DMS153 treated with DMSO at 0.1 percent for 48 hours (cell line): ENCODE data around the gene TMEM242.

ENCODE experiments used
- DNase-seq: peaks from one replicate; lab custom pipeline; 2025; ENCODE audit not compliant: unreplicated experiment; lab: John Stamatoyannopoulos, UW

The TMEM242 gene

DNA sequence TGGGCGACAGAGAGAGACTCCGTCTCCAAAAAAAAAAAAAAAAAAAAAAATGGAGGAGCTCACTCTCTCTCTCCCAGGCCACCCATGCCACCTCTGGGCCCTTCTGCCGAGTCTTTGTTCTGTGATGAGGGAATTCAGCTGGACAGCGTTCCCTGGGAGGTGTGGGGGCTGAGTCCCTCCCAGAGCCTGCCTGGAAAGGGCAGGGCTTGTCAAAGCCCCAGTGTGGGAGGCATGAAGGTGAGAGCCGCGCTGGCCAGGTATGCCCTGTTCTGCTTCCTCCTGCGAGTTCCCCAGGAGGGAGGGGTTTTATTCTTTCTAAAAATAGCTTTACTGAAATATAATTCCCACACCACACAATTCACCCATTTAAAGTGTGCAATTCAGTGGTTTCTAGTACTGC, 69.6 kb downstream of the TMEM242 start:
- DNase-seq: no peak

DNA sequence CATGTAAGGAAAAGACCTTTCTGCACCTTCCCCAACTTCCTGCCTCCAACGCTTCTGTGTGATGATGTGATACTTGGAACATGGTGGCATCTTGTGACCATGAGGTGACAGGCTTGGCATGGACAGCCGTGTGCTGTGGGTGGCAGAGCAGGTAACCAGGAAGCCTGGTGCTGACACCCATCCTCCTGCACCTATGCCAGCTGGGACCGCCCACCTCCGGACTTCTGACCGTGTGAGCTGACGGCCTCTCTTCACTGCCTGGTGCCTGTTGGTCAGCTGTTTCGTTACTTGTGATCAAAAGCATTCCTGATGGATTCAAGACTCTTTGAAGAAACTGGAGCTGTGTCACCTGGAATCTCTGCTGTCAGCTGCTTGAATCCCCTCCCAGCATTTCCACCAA, 70.3 kb downstream of the TMEM242 start:
- no peak for DNase-seq

DNA sequence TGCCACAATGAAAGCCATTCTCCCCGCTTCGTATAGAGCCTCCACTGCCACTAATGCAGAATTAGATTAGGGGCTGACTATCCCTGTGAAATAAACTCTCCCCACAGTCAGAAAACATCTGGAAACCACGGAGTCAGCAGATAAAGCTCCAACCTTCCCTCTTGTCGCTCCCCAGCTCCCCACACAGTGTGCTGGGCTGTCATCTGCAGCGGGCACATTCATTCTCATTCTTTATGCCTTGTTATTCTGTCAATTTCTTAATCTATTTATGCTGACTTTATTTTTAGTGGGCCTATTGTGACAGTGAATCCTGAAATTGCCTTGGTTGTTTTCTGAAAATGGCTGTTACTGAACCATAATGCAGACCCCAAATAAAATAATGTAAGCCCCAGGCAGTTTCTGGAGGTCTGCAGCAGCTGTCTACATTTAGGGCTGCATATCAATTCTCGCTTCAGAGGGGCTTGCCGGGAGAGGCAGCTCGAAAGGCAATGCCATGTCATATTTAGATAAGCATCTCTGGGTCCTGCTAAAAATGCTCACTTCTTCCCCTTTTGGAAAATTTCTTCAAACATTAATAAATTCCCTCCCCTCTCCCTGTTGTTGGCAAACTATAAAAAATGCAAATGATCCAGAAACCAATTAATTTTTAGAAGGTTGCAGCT, 71.6 kb downstream of the TMEM242 start:
- no peak for DNase-seq

DNA sequence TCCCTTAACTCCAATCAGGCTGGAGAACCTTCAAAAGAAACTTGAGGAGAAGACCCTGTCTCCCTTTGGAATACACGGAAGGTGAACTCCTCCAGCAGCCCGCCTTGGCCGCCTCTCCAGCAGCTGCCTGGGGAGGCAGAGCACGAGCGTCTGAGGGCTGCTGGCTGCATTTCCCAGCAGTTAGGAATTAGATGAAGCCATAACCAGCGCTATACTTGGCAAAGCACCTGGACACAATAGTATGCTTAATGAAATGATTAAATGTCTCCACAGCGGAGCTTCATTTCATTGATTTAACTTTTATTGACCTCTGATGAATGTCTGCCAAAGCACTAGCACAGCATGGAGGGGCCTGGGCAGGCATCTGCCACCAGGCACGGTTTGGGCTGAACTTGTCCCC, 73.5 kb downstream of the TMEM242 start:
- no peak for DNase-seq

DNA sequence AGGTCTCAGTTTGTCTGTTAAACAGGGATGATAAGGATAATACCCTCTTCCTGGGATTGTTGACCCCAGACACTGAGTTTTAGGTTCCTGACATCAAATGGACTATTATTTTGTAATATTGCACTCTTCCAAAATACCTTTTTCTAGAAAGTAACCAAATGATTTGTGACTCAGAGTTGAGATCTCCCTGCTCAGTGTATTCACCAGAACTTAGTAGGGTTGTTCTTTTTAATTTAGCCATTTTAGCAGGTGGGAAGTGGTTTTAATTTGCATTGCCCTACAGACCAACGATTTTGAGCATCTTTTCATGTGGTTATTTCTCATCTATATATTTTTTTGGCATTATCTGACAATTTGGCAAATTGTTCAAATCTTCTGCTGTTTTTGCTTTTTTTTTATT, 75.1 kb downstream of the TMEM242 start:
- no peak for DNase-seq

DNA sequence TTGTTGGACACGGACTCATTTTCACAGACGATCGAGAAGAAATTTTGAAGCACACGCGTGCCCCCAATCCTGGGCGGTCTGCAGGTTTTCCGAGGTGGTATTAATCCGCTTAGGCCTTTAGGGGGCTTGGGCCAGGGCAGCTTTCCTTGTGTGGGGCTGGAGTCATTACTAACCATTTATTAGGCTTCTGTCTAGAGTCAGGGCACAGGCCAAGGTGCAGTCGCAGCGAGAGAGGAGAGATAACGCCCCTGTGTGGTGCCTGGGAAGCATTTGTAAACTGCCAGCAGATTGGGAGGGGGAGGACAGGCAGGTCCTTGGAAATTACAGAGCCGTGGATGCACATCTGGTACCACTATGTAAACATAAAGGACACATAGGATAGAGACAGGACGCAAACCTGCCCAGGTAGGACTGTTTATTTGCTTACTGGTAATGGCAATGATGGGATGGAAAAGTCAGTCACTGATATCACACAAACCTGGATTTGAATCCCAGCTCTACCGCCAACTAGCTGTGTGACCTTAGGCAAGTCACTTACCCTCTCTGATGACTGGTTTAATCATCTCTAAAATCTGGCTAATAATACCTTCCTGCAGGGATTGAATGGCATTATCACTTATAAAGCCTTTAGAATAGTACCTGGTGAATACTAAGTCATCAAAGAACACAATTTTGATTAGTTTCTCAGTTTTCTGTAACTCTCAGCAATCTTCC, 76.4 kb downstream of the TMEM242 start:
- no peak for DNase-seq

DNA sequence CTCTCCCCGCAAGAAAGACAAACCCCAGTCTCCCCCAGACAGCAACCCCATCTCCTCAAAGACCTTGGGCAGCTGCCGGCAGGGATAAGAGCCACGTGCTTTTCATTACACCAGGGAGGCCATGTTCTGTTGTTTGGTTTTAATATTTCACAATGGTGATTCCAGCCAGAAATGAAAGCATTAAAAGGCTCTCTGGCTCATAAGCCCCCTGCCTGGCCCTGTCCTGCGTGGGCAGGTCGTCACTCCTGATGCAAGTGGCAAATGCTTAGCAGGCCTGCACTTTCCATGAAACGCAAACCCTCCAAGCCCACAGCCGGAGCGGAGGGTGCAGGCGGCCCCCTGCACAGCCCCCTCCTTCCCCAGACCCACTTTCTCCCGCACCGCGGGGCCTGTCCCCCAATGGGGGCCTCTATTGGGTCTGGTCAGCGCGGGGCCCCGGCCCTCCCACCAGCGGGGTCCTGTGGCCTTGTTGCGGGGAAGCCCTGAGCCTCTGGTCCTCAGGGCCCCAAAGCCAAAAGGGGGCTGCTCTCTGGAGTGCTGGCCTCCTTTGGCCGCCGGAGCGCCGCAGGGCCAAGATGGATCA, 77.2 kb downstream of the TMEM242 start:
- DNase-seq: no peak

DNA sequence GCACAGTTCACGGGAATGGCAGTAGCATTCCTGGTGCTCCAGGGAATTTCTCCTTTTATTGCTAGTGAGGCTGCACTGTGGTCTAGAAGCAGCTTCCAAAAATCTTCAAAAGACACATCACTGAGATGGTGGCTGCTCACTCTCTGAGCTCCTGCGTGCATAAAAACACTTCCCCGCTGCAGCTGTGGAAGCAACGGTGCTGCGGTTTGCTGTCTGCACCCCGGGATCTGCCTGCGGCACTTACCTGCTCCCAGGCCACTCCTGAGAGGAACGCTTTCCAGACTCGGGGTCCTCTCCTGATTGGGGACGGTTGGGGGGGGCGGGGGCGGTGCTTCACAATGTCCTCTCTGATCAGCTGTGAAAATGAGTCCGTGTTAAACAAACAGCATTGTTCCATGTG, 77.9 kb downstream of the TMEM242 start:
- no peak for DNase-seq

DNA sequence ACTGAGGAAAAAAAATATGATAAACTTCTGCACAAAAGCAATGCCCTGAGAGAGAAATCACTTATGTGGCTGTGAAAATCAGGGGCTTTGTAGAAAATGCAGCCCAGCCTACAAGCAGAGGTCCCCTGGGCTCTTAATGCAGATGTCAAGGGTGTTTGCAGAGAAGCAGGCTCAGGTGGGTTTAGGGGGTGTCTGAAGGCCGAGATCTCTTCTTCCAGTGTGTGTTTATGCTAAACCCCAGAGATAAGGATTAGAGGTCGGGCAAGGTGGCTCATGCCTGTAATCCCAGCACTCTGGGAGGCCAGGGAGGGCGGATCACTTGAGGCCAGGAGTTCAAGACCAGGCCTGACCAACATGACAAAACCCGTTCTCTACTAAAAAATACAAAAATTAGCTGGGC, 78.5 kb downstream of the TMEM242 start:
- DNase-seq: no peak

DNA sequence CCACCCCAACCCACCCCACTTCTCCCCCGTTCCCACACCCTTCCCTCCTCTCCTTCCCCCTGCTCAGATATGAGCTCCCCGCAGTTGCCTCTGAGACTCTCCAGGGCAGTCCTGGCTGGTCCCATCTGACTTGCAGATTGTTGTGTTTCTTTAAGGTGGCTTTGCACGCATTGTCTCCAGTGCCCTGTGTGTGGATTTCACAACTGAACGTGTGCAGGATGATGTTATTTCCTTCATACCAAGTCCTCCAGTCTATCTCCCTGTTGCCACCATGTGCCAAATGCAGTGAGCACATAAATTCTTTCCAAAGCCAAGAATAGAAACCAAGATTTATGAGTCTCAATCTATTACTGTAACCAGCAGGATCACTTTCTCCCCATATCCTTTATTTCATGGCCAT, 79.1 kb downstream of the TMEM242 start:
- no peak for DNase-seq

DNA sequence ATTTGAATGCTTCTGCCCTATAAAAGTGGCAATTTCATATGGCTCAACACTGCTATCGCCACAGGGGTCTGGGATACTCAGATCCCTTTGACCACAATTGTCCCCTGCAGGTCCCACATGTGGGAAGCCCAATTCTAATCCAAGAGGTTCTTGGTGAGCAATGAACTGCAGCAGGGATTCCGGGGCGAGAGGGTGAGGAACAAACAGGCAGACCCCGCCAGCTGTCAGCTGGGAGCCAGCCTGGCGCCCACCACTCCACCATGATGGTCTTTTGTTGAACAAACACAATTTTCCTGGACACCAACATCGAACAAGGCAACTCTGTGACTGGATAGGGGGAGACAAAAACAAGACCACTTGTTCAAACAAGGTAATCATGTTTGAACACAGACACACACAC, 80.5 kb downstream of the TMEM242 start:
- DNase-seq: no peak

DNA sequence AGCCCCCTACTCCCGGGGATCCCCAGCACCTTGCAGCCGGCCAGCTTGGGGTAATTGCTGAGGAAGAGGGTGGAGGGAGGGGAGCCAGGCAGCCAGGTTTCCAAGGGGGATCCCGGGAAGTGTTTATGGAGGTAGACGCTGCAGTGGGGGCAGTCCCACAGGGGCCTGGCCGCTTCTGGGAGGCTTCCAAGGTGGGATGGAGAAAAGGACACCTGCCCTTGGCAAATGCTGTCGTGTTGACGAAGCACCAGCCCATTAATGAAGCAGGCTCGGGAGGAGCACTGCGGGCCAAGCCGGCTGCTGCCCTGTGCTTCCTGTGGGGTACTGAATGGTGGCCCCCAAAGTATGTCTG, 82.4 kb downstream of the TMEM242 start:
- no peak for DNase-seq

DNA sequence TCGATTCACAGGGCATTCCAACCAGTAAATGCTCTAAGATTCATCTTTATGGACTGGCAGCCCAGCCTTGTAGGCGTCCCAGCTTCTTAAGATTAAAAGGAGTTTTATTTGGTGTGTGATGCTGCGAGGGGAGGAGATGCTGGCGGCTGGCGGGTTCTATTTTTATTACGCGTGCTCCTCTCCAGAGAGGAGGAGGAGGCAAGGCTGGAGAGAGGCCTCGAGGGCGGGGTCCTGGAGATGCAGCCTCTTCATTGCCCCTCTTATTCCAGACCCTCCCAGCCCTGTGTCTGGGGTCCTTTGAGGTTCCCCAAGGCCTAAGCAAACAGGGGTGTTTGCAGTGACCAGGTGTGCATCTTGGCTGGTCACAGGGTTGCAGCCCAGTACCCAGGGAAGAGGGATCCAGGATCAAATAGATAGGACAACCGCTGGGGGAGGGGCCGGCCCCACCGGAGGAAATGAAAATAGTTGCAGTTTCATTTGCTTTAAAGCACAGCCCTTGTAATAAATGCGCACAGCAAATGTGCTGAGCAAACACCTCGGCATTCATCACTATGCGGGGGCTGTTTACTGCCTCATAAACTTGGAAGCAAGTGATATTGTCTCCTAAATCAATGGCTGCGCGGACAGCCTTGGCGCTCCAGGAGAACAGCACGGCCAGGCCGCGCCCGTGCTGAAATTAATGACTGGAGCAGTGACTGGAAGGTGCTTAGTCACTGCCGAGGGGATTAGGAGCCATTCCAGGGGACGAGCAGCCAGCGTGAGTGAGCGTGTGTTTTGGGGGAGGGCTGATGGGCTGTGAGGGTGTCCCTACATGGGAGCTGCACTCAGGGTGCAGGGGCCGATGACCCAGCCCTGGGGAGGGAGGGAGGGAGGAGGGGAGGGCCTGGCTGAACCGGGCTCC, 83.0 kb downstream of the TMEM242 start:
- peak; percentile 36 for DNase-seq

DNA sequence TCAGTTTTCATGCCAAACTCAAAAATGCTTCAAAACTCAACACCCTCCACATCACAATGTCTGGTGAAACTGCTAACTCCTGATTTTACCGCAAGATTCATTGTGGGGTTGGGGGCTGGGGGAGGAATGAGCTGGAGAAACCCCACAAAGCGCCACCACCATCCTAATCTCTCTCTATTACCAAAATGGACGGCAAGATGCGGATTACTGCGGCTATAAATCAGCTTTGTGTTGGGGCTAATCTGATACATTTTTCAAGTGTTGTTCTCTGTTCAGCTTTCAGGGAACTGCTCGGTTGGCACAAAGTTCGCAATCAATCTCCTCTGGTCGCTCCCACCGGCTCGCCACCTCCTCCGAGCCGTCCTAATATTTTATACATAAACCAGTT, 83.7 kb downstream of the TMEM242 start:
- DNase-seq: no peak
